GM21528 (cell line): ENCODE measurements around the gene KRTAP9-4.
"Not testable (repeated sequence)": the region's sequence is repeated elsewhere in the genome, so short reads cannot be mapped to it uniquely, and the experiment has no call there.

ENCODE experiments used
- ATAC-seq: cut with Tn5 transposase; IDR thresholded peaks from one replicate; pipeline ENCODE4 v1.9.1; 2021; ENCODE audit warnings: mild to moderate bottlenecking, moderate library complexity; ENCODE audit not compliant: unreplicated experiment, low FRiP score

Gene KRTAP9-4, protein sequence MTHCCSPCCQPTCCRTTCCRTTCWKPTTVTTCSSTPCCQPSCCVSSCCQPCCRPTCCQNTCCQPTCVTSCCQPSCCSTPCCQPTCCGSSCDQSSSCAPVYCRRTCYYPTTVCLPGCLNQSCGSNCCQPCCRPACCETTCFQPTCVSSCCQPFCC

DNA sequence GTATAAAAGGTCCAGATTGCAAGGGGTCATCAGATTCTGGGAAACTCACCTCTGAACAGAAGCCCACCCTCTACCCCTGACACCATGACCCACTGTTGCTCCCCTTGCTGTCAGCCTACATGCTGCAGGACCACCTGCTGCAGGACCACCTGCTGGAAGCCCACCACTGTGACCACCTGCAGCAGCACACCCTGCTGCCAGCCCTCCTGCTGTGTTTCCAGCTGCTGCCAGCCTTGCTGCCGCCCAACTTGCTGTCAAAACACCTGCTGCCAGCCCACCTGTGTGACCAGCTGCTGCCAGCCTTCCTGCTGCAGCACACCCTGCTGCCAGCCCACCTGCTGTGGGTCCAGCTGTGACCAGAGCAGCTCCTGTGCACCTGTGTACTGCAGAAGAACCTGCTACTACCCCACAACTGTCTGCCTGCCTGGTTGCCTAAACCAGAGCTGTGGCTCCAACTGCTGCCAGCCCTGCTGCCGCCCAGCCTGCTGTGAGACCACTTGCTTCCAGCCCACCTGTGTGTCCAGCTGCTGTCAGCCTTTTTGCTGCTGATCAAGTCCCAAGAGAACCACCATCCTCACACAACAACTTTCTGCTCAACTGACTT lies at the start of gene KRTAP9-4:
KRTAP9-4 (plus strand) TSS at position 51 of the 604 bp plus-strand sequence; CDS start at position 85, 34 bp downstream.
- not testable (repeated sequence) for ATAC-seq

DNA sequence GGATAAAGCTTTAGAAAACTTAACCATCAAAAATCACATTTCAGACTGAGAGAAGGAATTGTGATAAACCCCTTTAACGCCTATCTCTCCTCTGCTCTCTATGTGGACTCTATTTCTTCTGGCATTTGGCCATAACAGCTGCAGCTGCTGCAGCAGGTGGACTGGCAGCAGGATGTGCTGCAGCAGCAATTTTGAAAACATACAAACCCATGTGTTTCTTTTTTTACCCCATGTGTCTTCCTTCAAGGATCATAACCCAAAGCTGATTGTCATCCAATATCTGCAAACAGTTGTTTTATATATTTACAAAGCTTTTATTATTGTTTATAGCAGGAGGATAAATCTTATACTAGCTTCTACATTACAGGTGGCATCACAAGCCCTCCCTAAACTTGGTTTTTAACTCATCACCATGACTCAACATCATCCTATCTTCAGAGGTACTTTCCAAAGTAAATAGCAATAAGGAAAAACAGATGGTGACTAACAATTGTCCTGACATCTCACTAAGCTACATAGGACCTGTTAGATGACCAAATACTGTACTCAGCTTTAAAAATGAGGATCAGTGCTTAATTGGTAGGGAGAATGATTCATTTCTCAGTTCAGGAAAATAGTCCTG lies 37.5 kb upstream of the KRTAP9-4 start:
- no peak for ATAC-seq

DNA sequence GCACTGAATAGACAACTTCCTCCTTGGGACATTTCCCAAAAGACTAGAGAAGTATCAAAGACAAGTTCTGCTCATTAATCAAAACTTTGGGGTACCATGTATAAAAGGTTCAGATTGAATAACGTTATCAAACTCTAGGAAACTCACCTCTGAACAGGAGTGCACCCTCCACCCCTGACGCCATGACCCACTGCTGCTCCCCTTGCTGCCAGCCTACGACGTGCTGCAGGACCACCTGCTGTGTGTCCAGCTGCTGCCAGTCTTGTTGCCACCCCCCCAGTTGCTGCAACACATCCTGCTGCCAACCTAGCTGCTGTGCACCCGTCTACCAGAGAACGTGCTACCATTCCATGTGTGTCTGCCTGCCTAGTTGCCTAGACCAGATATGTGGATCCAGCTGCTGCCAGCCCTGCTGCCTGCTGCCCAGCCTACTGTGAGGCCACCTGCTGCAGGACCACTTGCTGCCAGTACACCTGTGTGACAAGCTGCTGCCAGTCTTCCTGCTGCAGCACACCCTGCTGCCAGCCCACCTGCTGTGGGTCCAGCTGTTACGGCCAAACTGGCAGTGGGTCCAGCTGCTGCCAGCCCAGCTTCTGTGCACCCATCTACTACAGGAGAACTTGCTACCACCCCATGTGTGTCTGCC lies 36.8 kb upstream of the KRTAP9-4 start:
- ATAC-seq: no peak

DNA sequence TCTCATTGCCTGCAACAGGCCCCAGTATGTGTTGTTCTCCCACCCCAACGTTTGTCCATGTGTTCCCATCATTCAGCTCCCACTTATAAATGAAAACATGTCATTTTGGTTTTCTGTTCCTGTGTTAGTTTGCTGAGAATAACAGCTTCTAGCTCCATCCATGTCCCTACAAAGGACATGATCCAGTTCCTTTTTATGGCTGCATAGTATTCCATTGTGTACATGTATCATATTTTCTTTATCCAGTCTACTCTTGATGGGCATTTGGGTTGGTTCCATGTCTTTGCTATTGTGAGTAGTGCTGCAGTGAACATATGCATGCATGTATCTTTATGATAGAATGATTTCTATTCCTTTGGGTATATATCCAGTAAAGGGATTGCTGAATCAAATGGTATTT lies 33.8 kb upstream of the KRTAP9-4 start:
- no peak for ATAC-seq

DNA sequence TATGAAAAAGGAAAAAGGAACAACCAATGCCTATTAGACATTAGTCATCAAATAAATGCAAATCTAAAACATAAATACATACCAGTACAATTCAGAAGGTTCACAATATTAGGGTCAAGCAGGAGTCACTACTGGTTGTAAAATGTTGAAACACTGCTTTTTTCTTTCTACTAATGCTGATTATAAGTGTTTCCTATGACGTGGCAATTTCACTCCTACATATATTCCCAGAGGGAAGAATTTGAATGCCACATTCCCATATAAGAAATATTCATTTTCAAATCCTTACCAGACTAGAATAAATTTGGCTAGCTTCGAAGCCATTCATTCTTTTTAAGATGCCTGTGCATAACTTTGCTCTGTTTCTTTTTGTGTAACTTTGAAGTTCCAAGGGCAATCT lies 25.7 kb upstream of the KRTAP9-4 start:
- no peak for ATAC-seq

DNA sequence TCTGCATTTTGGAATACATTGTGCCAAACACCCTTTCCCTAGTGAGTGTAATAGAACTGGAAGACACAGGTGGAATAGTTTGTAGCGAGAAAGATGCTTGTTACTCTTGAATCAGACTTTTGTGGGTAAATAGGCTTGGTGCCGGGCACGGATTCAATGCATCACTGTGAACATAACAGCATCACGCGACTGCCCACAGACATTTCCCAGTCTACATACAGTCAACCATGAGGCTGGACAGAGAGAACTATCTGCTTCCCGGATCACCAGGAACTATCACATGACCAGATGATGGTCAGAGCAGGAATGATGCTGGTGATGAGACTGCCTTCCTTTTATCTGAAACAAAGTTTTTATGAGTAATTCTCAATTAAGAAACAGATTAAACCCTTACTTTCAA lies 23.4 kb upstream of the KRTAP9-4 start:
- ATAC-seq: no peak

DNA sequence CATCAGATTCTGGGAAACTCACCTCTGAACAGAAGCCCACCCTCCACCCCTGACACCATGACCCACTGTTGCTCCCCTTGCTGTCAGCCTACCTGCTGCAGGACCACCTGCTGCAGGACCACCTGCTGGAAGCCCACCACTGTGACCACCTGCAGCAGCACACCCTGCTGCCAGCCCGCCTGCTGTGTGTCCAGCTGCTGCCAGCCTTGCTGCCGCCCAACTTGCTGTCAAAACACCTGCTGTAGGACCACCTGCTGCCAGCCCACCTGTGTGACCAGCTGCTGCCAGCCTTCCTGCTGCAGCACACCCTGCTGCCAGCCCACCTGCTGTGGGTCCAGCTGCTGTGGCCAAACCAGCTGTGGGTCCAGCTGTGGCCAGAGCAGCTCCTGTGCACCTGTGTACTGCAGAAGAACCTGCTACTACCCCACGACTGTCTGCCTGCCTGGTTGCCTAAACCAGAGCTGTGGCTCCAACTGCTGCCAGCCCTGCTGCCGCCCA lies 22.8 kb upstream of the KRTAP9-4 start, which contains the start of gene KRTAP9-2:
KRTAP9-2 (plus strand) TSS at position 51 of the 498 bp plus-strand sequence; CDS start at position 58, 7 bp downstream.
- ATAC-seq: not testable (repeated sequence)

DNA sequence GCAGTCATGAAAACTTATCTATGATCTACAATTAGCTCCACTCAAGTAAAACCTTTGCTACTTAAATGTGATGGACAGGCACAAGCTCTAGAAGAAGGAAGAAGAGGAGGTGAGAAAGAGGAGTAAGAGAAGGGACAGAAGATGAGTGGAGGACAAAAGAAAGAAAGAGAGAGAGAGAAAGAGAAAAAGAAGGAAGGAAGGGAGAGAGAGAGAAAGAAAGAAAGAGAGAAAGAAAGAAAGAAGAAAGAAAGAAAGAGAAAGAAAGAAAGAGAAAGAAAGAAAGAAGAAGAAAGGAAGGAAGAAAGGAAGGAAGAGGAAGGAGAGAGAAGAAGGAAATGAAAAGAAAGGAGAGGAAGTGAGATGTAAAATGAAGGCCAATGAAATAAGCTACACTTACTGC lies 19.4 kb upstream of the KRTAP9-4 start:
- ATAC-seq: no peak

DNA sequence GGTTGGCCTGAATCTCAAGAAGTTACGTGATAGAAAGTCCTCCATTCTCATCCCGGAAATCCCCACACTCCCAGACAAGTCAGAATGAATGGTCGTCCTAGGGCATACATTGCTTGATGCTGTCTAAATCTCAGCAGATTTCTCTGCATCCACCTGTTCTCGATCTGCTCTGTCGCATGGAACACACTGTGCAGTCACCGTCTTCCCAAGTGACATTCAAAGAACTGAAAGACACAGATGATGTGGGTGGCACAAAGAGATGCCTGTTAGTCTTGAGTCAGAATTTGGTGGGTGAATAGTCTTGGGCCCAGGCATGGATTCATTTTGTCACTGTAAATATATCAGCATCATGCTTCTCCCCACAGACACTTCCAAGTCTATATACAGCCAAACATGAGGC lies 17.8 kb upstream of the KRTAP9-4 start:
- ATAC-seq: no peak

DNA sequence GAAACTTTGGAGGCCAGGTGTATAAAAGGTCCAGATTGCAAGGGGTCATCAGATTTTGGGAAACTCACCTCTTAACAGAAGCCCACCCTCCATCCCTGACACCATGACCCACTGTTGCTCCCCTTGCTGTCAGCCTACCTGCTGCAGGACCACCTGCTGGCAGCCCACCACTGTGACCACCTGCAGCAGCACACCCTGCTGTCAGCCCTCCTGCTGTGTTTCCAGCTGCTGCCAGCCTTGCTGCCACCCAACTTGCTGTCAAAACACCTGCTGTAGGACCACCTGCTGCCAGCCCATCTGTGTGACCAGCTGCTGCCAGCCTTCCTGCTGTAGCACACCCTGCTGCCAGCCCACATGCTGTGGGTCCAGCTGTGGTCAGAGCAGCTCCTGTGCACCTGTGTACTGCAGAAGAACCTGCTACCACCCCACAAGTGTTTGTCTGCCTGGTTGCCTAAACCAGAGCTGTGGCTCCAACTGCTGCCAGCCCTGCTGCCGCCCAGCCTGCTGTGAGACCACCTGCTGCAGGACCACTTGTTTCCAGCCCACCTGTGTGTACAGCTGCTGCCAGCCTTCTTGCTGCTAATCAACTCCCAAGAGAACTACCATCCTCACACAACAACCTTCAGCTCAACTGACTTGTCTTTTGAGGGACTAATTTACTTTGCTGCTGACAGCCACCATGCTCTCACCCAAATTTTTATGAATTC lies 16.9 kb upstream of the KRTAP9-4 start, which contains the start of gene KRTAP9-3:
KRTAP9-3 (plus strand) TSS at position 51 of the 707 bp plus-strand sequence; CDS start at position 104, 53 bp downstream.
- ATAC-seq: not testable (repeated sequence)

DNA sequence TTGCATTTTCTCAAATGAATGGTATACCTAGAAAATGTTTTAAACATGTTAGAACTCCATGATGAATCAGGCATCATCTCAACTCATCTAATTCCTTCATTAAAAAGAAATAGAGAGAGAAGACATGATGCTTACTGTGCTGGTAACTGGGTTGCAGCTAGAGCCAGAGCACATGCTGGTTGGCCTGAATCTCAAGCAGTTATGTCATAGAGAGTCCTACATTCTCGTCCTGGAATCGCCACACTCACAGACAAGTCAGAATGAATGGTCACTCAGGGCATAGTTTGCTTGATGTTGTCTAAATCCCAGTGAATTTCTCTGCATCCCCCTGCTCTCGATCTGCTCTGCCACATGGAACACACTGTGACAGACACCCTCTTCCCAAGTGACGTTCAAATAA lies 12.4 kb upstream of the KRTAP9-4 start:
- not testable (repeated sequence) for ATAC-seq

DNA sequence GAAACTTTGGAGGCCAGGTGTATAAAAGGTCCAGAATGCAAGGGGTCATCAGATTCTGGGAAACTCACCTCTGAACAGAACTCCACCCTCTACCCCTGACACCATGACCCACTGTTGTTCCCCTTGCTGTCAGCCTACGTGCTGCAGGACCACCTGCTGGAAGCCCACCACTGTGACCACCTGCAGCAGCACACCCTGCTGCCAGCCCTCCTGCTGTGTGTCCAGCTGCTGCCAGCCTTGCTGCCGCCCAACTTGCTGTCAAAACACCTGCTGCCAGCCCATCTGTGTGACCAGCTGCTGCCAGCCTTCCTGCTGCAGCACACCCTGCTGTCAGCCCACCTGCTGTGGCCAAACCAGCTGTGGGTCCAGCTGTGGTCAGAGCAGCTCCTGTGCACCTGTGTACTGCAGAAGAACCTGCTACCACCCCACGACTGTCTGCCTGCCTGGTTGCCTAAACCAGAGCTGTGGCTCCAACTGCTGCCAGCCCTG lies 11.5 kb upstream of the KRTAP9-4 start, which contains the start of gene KRTAP9-8:
KRTAP9-8 (plus strand) TSS at position 51 of the 489 bp plus-strand sequence; CDS start at position 104, 53 bp downstream.
- not testable (repeated sequence) for ATAC-seq

DNA sequence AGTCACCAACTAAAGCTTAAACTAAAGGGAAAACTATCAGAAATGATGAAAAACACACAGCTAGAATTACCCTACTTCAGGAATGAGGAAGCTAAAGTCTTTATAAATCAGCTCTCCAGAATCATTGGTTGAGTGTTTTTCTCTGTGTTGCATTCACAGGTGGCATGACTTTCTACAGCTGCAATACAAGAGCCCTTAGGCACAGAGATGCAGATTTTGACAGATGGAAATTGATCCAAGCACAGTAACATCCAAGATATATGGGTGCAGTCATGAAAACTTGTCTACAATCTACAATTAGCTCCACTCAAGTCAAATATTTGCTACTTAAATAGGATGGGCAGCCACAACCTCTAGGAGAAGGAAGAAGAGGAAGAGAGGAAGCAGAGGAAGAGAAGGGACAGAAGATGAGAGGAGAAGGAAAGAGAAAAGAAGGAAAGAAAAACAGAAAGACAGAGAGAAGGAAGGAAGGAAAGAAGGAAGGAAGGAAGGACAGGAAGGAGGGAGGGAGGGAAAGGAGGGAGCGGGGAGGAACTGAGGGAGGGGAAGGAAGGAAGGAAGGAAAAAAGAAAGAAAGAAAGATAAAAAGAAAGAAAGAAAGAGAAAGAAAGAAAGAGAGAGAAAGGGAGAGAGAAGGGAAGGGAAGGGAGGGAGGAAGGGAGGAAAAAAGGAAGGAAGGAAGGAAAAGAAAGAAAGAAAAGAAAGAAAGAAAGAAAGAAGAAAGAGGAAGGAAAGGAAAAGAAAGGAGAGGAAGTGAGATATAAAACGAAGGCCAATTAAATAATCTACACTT lies 2.3 kb upstream of the KRTAP9-4 start:
- not testable (repeated sequence) for ATAC-seq

DNA sequence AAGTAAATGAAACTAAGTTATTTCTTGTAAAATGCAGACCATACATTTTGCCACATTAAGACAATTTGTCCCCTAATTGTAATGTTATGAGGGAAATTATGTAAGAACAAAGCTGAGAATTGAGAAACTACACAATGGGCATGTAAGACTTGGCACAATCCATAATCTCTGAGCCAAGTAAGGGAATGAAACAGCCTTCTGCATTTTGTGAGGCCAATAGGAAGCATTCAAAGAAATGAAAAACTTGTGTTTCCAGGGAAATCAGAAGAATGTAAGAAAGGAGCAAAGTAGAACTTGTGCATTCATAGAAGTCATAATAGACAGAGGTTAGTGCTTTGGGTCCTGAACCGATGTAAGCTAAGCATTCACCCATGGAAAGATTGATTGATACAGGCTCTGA lies 1.8 kb downstream of the KRTAP9-4 start:
- no peak for ATAC-seq

DNA sequence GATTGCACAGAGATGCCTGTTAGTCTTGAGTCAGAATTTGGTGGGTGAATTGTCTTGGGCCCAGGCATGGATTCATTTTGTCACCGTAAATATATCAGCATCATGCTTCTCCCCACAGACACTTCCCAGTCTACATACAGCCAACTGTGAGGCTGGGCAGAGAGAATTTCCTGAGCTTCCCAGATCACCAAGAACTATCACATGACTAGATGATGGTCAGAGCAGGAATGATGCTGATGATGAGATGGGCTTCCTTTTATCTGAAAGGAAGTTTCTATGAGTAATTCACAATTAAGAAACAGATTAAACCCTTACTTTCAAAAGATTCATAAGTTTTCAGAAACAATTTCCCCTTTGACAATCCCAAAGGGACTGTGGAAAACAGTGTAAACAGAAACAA lies 5.4 kb downstream of the KRTAP9-4 start:
- no peak for ATAC-seq

DNA sequence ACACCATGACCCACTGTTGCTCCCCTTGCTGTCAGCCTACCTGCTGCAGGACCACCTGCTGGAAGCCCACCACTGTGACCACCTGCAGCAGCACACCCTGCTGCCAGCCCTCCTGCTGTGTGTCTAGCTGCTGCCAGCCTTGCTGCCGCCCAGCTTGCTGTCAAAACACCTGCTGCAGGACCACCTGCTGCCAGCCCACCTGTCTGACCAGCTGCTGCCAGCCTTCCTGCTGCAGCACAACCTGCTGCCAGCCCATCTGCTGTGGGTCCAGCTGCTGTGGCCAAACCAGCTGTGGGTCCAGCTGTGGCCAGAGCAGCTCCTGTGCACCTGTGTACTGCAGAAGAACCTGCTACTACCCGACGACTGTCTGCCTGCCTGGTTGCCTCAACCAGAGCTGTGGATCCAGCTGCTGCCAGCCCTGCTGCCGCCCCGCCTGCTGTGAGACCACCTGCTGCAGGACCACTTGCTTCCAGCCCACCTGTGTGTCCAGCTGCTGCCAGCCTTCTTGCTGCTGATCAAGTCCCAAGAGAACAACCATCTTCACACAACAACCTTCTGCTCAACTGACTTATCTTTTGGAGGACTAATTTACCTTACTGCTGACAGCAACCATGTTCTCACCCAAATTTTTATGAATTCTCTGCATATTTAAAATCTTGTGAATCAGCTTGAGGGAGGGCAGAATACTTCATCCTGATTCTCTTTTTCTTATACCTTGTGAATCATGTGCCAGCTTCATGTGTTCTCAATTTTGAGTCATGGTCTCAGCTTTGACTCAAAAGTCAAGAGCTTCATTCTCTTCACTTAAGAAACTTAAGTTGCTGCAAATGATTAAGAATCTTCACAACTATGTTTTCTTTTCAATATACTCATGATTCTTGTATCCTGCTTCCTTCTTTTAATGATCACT lies 6.1 kb downstream of the KRTAP9-4 start, which contains the start of gene KRTAP9-9:
KRTAP9-9 (plus strand) TSS at position 4 of the 910 bp plus-strand sequence.
- not testable (repeated sequence) for ATAC-seq

DNA sequence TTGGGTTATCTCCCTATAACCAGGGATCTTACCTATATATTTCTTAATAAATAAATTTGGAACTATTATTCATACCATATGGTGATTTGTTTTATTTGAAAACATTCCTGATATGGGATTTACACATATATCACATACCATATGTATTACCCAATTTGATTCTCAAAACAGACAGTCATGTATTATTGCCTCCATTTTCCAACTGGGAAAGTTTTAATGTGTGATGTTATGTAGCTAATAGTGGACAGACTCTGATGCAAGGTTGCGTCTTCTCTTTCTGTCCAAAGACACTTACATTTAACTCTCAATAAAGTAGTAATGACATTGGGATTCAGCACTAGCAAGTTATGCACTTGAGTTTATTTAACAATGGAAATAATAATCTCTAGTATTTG lies 6.8 kb downstream of the KRTAP9-4 start:
- no peak for ATAC-seq

DNA sequence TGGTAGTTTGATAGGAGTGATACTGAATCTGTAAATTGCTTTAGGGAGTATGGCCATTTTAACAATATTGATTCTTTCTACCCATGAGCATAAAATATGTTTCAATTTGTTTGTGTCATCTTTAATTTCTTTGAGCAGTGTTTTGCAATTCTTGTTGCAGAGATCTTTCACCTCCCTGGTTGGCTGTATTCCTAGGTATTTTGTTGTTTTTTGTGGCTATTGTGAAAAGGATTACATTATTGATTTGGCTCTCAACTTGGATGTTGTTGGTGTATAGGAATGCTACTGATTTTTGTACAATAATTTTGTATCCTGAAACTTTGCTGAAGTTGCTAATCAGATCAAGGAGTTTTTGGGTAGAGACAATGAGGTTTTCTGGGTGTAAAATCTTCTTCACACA lies 8.9 kb downstream of the KRTAP9-4 start:
- ATAC-seq: no peak
